Panc1 (cell line): Measurements from ENCODE around the gene MAST4. TPM values are rescaled to one million over a fixed set of nuclear protein-coding genes. Genes with fewer than 3 reads are reported as not detected.

ENCODE experiments used
- ATAC-seq: fragments of 200-7000 bp; cut with Tn5 transposase; 2 replicates; pipeline ENCODE4 v1.9.1; 2020; ENCODE audit warnings: mild to moderate bottlenecking, moderate library complexity
- BruUV-seq: library from RNA; stranded (reverse); fragments of 400-500 nt; replicated peaks from 2 replicates; lab custom pipeline; 2021; lab: Mats Ljungman, UMichigan
- CTCF ChIA-PET: fragments of 300-600 bp; sonication (Branson Sonifier 250); formaldehyde crosslinking; loops from one replicate; lab custom pipeline; 2022; ENCODE audit warnings: antibody characterized with exemption; lab: Charles Lee
- POLR2A ChIA-PET: fragments of 300-600 bp; sonication (Branson Sonifier 250); formaldehyde crosslinking; loops from one replicate; lab custom pipeline; 2022; ENCODE audit warnings: antibody characterized with exemption; lab: Charles Lee
- DNase-seq: peaks from one replicate; pipeline ENCODE4 v3.0.0-alpha.2; 2010; ENCODE audit warnings: low read depth, low spot score
- H3K27ac ChIP-seq: 2 replicates; pipeline ENCODE4 v1.5.1; 2011; ENCODE audit warnings: mild to moderate bottlenecking, low read length, inconsistent platforms
- H3K27me3 ChIP-seq: fragments of 200-500 bp; sonication (Bioruptor generic); 2 replicates; pipeline ENCODE4 v1.6.0; 2014; ENCODE audit warnings: low read length, inconsistent platforms; ENCODE audit not compliant: control insufficient read depth, insufficient read depth
- H3K36me3 ChIP-seq: fragments of 200-500 bp; sonication (Bioruptor generic); 2 replicates; pipeline ENCODE4 v1.5.1; 2014; ENCODE audit warnings: inconsistent platforms, mild to moderate bottlenecking, low read length, moderate library complexity; ENCODE audit not compliant: control insufficient read depth, insufficient read depth
- H3K4me1 ChIP-seq: 2 replicates; pipeline ENCODE4 v1.5.1; 2011; ENCODE audit warnings: inconsistent platforms, mild to moderate bottlenecking, low read length, moderate library complexity; ENCODE audit not compliant: control insufficient read depth, insufficient read depth
- H3K4me3 ChIP-seq, 2 experiments: 2 replicates each; pipeline ENCODE4 v1.5.1; 2011 to 2012; ENCODE audit warnings: low read depth in 2 of 2, low read length in 2 of 2, mild to moderate bottlenecking in 2 of 2, inconsistent platforms in 1 of 2, moderate library complexity in 1 of 2
- H3K9me3 ChIP-seq: fragments of 200-500 bp; sonication (Bioruptor generic); 2 replicates; pipeline ENCODE4 v1.5.1; 2014; ENCODE audit warnings: low read depth, mild to moderate bottlenecking, inconsistent platforms, low read length, moderate library complexity; ENCODE audit not compliant: control insufficient read depth, insufficient read depth
- CTCF ChIP-seq: fragments of 450-650 bp; IDR thresholded peaks from 2 replicates; pipeline ENCODE4 v1.5.1; 2017; ENCODE audit warnings: mild to moderate bottlenecking
- POLR2AphosphoS5 ChIP-seq: IDR thresholded peaks from 2 replicates; pipeline ENCODE4 v1.6.1; 2012; ENCODE audit warnings: mild to moderate bottlenecking, low read depth, low read length, moderate library complexity
- SIN3A ChIP-seq: IDR thresholded peaks from 2 replicates; pipeline ENCODE4 v1.6.1; 2012; ENCODE audit warnings: low read depth, mild to moderate bottlenecking, low read length, moderate library complexity, borderline replicate concordance; ENCODE audit not compliant: insufficient read depth
- TCF7L2 ChIP-seq: IDR thresholded peaks from 2 replicates; pipeline ENCODE4 v1.6.1; 2011; ENCODE audit warnings: mild to moderate bottlenecking, low read depth, low read length, inconsistent platforms
- in situ Hi-C: cut with HindIII; loops from 2 replicates; pipeline ENCODE4 v1.10.0; 2016; ENCODE audit warnings: low sequenced_read_pairs, low pct_unique_long_range_greater_than_20kb
- intact Hi-C: fragments of 100-400 bp; cut with micrococcal nuclease; formaldehyde crosslinking; loops from one replicate; pipeline ENCODE4 v1.10.0; 2022; ENCODE audit not compliant: unreplicated experiment
- total RNA-seq: library from RNA; stranded (reverse); gene quantifications from one replicate; pipeline ENCODE4 v1.2.1, GENCODE V29; 2021; ENCODE audit not compliant: unreplicated experiment
- TF ChIP-seq, protein P1 (sequence below), 2 experiments: IDR thresholded peaks; 2 replicates each; pipeline ENCODE4 v1.6.1; 2011 to 2012; ENCODE audit warnings: low read depth in 2 of 2, control low read depth in 1 of 2, low read length in 1 of 2, mild to moderate bottlenecking in 1 of 2, moderate library complexity in 1 of 2; ENCODE audit not compliant: insufficient read depth in 1 of 2

The MAST4 gene
- total RNA-seq, 1 experiment from 2014 or later: 1.8 TPM

- DNase-seq (no peak), ATAC-seq (no peak)
- Histone ChIP-seq H3K4me3 (no peak overlapping the region), H3K27me3 (no peaks in the 10 kb centered on the region), H3K4me1 (no peaks in the 10 kb centered on the region), H3K9me3 (no peaks in the 10 kb centered on the region), H3K27ac (no peak overlapping the region), H3K36me3 (no peaks in the 10 kb centered on the region)
- intact Hi-C loops: no loop called here
- in situ Hi-C loops: no loop called here
- ChIA-PET CTCF (no interaction called here), POLR2A (interaction anchor here (1.0 kb wide), 1 partner anchor 16 kb away, joined by 3 read pairs; no protein-coding TSS in a partner anchor)
- TF ChIP-seq, protein P1, sequence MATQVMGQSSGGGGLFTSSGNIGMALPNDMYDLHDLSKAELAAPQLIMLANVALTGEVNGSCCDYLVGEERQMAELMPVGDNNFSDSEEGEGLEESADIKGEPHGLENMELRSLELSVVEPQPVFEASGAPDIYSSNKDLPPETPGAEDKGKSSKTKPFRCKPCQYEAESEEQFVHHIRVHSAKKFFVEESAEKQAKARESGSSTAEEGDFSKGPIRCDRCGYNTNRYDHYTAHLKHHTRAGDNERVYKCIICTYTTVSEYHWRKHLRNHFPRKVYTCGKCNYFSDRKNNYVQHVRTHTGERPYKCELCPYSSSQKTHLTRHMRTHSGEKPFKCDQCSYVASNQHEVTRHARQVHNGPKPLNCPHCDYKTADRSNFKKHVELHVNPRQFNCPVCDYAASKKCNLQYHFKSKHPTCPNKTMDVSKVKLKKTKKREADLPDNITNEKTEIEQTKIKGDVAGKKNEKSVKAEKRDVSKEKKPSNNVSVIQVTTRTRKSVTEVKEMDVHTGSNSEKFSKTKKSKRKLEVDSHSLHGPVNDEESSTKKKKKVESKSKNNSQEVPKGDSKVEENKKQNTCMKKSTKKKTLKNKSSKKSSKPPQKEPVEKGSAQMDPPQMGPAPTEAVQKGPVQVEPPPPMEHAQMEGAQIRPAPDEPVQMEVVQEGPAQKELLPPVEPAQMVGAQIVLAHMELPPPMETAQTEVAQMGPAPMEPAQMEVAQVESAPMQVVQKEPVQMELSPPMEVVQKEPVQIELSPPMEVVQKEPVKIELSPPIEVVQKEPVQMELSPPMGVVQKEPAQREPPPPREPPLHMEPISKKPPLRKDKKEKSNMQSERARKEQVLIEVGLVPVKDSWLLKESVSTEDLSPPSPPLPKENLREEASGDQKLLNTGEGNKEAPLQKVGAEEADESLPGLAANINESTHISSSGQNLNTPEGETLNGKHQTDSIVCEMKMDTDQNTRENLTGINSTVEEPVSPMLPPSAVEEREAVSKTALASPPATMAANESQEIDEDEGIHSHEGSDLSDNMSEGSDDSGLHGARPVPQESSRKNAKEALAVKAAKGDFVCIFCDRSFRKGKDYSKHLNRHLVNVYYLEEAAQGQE (IDR thresholded peaks at IDR 0.05; ENCODE audit: insufficient read depth in 1 of 2, low read depth in 2 of 2, low read length in 1 of 2): no peak
- no peak for TF ChIP-seq SIN3A
- TF ChIP-seq POLR2AphosphoS5: no peak
- no peak for TF ChIP-seq TCF7L2
- TF ChIP-seq CTCF: no peak
- BruUV-seq: no TSS peak
Observed at GRCh38 chr5:67028371-67028770, 432.2 kb downstream of the MAST4 start.

GRCh38 chr5:67028941-67029340 is 432.7 kb downstream of the MAST4 start:
- CTCF ChIA-PET: no interaction called here
- TF ChIP-seq POLR2AphosphoS5 (no peak), SIN3A (no peak), CTCF (no peak), TCF7L2 (no peak)
- TF ChIP-seq, protein P1 (IDR thresholded peaks at IDR 0.05; ENCODE audit: insufficient read depth in 1 of 2, low read depth in 2 of 2, low read length in 1 of 2): no peak
- DNase-seq: no peak

More at GRCh38 chr5:67028941-67029340, 432.7 kb downstream of the MAST4 start:
- Histone ChIP-seq H3K27ac (no peak overlapping the region), H3K4me1 (no peaks in the 10 kb centered on the region), H3K27me3 (no peaks in the 10 kb centered on the region), H3K9me3 (no peaks in the 10 kb centered on the region), H3K36me3 (no peaks in the 10 kb centered on the region), H3K4me3 (no peak overlapping the region)
- POLR2A ChIA-PET: interaction anchor here (1.0 kb wide), 1 partner anchor 16 kb away, joined by 3 read pairs; no protein-coding TSS in a partner anchor
- intact Hi-C loops (no loop called here), in situ Hi-C loops (no loop called here)
- no TSS peak for BruUV-seq
- no peak for ATAC-seq
